HCEC 1CT (cell line): ENCODE measurements around the gene SOHLH2.

Experiments
- DNase-seq: peaks from one replicate; pipeline ENCODE4 v3.0.0-alpha.2; 2017

Gene SOHLH2

DNA sequence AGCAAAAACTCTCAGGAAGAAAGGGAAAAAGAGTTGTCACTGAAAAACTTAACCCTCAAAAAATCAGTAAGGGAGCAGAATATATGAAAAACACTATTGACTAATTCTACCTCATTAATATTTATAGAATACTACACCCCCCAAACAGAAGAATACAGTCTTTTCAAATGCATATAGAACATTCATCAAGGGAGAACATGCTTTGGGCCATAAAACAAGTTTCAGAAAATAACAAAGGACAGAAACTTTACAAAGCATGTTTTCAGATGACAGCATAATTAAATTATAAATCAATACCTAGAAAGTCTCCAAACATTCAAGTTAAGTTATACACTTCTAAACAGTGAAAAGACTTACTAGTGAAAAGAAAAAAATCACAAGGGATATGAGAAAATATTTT lies 30.5 kb downstream of the SOHLH2 start:
- no peak for DNase-seq

DNA sequence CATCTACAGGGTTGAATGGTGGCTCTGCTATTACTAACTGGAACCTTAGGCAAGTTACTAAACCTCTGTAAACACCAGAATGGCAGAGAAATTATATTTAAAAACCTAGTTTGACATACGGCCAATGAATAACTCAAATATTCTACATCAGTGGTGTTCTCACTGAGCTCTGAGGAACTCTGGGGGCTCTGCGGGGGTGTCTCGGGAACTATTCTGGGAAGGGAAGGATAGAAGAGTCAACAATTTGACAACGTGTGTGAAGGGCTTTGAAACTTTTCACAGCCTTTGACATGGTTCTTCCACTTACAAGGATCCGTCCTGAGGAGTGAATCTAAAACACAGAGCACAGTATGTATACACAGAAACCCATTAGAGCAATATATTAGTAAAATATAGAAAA lies 38.7 kb downstream of the SOHLH2 start:
- DNase-seq: no peak

DNA sequence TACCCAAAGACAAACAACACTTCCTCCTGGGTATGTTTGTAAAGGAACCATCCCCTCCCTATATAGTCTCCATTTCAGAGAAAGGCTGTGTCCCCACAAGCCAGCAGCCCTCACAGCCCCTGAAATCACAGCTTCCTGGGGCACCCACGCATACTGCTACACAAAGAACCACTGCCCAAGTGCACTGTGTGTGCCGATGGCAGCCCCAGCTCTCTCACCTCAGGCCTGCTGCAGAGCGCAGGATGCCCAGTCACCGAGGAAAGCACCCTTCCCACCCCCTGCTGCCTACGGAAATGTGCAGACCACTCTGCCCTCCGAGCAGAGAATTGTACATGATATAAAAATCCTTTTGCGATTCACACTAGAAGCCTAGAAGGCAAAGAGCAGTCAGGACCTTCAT lies 39.4 kb downstream of the SOHLH2 start:
- no peak for DNase-seq

DNA sequence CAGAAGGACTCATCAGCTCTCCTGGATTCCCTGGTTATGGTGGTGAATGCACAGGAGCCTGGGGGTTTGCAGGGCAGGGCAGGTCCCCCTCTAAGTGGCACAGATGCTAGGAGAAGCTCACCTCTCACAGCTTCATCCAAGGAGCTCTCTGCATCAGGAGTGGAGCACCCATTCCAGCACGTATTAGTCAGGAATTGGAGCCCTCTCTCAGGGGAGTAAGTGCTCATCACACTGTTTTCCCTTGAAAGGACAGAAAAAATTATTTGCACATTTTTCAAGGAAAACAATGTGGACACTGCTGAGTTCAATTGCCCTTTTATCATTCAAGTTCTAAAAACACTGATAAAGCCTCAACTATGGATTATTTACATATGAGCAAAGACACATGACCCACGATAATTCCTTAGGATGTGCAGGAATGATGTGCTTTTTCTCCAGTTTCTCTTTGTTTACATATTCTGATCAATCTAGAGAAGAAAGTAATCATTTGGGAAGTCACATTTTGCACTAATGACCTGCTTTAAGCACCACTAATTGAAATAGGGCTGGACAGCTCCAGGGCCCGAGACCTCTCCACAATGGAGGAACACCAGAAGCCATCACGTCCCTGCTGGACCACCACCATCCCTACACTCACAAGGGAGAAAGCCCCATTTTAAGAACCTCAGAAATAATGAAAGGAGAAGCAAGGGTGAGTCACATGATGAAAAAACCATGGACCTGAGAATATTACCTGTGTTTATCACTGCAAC lies 40.6 kb downstream of the SOHLH2 start:
- no peak for DNase-seq

DNA sequence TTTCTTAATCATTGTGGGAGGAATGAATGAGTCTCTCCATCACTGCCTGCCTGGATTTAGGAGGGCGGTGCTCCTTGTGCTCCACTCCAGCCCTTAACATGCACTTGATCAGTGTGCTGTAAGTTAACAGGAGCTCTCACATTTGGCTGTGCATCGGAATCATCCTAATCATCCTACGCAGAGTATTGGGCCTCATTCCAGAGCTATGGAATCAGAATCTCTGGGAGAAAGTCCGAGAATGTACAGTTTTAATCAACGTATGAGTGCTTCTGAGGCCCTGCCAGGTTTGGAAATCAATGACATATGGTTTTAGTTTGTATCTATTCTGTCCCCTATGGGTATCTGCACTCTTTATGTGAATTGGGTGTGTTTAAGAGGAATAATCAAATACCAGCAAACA lies 48.3 kb downstream of the SOHLH2 start:
- DNase-seq: no peak

DNA sequence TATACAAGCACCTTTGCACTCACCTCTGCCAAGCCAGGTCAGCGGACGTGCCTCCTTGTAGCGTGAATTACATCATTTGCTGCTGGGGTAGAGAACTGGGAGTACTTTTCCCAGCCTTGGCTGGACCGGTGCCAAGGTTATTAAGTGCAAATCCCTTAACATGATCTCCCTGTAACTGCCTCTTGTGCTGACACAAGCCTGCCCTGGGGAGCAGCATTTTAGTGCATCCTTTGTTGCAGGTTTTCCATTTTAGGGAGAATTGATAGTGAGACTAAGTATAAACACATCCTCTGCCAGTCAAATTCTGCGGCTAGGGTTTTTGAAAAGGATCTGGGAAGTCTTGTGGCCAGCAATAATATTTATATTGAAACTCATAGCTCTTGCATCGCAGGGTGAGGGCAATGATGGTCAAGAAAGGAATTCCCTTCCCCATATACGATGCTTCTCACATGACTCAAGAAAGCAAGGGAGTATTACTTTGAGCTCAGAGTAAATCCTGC lies 50.5 kb downstream of the SOHLH2 start:
- no peak for DNase-seq

DNA sequence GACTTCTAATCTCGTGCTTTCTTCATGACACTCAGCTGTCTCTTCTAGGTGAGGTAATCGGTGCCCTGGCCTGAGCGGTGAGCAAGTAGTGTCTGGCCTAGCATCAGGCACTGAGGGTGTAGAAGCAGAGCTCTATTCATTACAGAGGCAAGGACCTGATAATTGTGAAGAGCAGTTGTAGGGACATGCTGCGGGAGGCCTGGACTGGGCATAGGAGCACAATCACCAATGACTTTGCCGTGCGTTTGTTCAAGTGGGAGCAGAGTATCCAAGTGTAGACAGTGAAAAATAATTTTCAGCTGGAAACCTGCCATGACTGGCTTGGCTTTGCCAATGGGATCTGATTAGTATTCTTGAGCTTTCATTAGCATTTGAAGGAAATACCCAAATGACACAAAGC lies 51.1 kb downstream of the SOHLH2 start:
- no peak for DNase-seq

DNA sequence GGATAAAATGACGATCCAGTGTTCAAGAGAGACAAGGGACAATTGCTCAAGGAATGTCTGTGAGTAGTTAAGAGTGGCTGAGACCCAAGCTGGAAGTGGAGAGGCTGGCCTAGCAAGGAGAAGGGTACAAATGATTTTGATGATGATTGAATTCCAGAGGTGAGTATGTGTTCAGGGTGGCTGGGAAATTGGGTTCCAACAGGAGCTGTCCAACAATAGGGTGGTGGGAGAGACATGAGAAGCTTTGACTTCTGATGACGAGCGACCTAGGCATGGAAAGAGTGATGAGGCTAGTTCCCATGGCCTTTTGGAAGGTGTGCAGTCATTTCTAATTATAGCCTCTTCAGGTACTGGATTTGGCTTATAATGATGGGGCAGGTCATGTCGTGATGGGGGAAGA lies 54.1 kb downstream of the SOHLH2 start:
- no peak for DNase-seq

DNA sequence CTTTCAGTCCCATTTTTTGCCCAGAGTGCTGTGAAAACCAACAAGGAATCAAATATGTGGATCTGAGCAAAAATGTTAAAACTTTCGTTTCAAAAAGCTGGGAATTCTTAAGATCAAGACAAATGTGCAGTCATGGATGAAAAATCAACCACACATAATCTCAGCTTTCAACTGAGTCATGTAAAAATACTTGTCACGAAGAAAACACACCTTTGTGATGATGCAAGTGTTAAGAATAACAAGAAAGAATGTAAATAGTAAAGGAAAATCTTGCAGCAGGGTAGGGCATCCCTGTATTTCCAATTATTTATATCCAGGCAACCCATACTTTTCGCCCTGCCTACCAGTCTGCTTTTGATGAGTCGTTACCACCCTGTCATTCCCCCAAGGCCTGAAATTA lies 55.7 kb downstream of the SOHLH2 start:
- no peak for DNase-seq

DNA sequence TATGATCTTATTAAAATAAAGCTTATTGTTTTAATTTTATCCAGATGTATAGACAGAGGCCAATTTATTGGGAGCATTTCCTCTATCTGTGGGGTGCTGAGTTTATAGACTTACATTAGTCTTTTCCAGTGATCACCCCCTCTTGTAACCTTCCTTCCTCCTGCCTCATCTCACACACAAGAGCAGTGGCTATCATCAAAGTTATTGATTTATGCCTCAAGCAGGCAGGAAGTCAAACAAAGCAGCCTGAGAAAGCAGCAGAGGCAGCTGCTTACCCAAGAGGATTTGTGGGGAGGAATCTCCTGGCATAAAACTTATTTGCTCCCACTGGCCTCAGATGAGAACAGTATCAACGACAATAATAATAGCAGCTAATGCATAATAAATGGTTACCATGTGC lies 56.9 kb downstream of the SOHLH2 start:
- no peak for DNase-seq

DNA sequence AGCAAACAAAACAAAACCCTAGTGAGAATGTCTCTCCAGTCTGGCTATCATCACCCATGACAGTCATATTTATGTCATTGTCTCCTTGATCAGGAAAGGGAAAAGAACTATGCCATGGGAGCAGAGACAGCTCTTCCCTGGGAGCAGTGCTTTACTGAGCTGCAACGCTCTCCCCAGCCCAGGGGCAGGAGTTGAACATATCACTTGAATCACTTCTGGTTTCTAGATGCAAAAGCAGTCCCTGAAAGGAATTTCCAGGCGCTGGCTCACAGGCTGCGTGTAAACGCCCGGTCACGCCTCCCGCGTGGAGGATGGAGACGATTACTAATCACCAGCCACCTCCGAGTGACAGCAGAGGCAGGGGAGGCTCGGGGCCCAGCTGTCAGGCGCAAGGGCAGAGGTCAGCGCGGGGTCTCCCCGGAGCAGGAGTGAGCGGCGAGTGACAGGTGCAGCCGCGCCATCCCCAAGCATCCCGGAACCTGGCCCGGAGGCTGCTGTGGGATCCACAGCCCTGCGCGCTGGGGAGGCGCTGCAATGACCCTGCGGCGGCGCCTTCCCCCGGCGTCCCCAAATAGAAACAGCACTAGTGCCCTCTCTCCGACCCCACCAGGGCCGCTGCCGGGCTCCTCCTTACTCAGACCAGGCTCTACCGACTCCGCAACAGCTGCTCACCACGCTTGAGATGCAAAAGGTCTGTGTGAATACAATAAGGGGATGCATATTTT lies 59.6 kb downstream of the SOHLH2 start:
- DNase-seq: no peak

DNA sequence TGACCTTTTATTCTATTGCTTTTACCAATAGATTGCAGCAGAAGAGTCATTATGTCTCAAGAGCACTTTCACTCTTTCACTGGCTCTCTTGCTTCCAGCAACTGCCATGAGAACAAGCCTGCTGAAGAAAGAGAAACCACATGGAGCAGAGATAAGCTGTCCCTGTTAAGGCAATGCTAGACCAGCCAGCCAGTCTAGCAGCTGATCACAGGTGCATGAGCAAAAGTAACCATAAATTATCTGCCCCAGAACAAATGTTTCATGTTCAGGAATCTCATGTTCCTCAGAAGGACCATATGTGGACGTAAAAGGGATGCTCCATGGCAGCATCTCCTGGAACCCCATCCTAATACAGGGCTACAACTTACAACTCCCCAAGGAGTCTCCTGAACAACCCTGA lies 62.8 kb downstream of the SOHLH2 start:
- no peak for DNase-seq

DNA sequence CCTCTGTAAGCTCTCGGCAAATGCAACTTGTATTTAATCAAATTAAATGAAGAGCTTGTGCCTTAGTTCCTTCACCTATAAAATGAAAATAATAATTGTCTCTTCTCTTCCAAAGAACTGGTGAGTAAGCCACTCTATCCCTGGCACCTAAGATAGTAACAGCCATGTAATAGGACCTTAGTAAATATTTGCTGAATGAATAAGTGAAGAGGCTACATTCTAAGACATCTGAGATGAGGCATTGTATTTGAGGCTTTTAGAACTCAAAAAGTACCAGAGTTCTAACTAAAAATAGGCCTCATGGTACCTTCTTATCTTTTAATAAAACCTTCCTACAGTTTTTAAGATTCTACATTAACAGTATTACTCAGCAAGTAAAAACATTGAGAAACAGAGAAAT lies 65.9 kb downstream of the SOHLH2 start:
- no peak for DNase-seq

DNA sequence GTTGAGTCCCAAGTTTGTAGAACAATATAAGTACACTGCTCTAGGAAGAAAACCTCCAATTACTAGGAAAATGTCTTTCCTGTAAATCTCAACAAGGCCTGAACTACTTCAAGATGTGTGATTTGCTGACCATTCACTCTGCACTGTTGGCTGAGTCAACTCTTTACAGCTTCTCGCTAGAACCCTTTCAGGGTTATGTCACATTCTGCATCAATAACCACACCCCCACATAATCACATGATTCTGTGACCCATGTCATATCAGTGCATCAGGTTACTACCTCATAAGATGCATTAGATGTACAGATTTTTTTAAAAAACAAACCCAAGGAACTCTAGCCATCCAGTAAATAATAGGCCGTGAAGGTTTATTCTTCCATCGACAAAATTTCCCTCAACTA lies 67.0 kb downstream of the SOHLH2 start:
- DNase-seq: no peak

DNA sequence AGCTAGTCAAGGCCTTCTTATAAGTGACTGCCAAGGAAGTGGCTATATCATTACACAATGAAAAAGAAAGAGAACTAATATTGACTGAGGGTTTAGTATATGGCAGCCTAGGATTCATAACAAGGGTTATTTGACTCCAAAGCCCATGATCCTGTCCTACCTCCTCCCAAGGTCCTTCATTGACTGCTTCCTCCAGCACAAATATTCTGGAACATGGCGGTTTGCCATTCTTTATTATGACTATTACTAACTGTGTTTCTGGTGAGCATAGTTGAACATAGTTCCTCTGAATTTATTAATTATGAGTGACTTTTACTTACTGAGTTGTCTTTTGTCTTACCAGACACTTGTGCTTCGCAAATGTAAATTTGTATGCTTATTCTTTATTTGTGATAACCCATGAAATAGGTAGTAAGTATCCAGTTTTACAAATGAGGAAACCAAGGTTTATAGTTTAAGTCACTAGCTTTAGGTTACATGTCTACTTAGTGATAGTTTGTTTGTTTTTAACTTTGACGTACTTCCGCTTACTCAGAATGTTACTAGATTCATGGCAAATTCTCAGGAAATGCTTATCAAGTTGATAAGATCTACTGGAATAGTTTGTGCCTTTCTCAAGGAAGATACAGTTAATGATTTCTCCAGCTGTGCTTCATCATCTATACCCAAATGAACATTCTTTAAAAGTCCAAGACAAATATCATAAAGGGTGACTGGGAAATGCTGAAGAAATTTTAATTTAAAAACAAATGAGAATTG lies 67.7 kb downstream of the SOHLH2 start:
- DNase-seq: no peak

DNA sequence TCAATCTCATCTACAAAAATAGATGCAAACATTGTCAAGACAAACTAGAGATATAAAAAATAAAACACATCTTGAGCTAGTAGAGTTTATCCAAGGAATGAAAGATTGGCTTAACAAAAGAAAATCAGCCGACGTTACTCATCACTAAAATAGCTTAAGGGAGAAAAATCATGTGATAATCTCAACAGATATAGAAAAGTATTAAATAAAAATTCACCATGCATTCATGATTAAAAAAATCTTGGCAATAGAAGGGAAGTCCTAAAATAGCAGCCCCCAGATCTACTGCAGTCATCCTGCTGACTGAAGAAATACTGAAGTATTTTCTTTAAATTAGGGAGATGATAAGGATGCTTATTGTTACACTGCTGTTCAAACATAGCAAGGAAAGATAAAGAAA lies 70.6 kb downstream of the SOHLH2 start:
- DNase-seq: no peak

DNA sequence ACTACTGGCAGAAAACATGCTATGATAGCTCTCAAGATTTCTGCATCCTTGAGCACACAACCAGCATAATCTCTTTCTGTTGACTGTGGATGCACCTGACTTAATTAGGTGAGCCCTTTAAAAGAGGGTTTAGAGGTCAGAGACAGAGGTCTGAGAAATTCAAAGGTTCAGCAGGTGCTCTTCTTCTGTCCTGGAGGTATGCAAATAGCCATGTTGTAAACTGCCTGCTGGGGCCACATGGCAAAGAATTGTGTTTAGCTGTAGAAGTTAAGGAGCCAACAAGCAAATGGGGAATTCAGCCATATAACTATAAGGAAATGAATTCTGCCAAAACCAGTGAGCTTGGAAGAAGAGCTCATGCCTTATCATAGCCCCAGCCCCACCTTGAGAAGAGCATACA lies 71.6 kb downstream of the SOHLH2 start:
- no peak for DNase-seq

DNA sequence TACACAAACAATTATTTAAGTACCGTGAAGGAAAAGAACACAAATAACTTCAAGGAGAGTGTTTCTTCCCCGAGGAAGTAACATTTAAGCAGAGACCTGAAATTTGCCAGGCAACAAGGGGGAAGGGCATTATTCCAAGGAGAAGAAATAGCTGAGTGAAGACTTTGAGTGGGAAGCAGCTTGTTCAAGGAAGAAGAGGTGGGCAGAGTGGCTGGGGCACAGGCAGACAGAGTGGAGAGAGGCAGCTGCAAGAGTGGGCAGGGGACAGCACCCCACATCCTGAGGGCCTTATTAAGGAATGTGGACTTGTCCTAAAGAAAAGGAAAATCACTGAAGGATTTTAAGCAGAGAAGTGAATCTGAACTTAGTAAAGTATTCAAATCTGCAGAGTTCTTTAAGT lies 78.5 kb downstream of the SOHLH2 start:
- DNase-seq: no peak

DNA sequence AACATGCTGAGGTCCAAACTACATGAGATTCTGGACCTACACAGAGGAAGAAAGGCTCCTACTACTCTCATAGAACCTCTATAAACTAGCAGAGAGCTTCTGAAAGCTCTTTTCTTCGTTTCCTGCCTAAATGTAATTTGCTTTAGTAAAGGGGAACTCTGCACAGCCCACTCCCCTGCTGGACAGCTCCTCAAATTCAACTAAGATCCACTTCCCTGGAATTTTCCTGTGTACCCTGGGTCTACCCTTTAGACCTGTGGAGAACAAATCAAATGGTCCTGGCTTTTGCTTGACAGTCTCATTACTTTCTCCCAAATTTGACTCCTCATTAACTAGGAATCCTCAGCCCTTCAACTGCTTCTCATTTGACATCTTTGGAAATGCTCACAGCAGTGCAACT lies 79.7 kb downstream of the SOHLH2 start:
- no peak for DNase-seq

DNA sequence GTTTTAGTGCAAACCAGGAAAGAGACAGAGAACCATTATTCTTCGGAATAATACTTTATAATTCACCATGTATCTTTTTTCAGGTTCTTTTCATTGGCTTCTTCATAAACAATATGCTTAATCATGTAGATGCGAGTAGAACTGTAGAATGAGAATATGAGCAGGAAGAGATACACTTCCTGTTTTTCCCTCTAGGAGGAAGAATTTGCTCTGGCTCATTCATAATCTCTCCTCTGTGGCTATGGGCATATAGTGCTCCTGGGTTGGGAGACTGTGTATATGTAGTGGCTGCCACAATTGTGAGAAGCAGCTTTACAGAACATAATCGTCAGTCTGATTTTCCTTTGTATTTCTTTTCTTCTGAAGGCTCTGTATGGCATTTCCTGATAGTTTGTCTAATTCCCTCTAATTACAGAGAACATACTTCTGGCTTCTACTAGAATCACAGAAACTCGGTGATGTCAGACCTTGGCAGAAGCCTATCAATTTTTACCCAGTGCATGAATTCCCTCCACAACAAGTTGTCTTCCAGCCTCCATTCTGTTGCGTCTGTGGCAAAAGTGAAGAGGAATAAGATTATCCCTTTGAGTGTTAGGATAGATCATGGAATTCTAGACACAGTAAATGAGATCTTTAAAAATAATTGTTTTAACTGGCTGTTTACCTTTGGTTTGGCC lies 80.3 kb downstream of the SOHLH2 start:
- no peak for DNase-seq

DNA sequence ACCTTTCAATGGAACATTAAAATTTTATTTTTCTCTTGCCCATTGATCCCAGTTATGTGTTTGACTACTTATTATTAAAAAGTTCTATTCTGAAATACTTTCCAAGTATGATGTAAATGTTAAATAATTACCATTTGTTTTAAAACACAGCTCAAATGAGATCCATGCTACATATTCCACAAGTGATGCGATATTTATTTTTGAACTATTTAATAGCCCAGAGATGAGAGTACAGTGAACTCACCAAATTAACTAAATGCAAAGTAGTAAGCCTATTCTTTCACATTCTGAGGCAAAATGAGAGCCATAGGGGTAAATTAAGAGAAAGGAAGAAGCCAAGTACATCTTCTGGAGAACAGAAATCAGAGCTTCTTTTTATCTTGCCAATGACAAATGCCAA lies 82.0 kb downstream of the SOHLH2 start:
- no peak for DNase-seq

DNA sequence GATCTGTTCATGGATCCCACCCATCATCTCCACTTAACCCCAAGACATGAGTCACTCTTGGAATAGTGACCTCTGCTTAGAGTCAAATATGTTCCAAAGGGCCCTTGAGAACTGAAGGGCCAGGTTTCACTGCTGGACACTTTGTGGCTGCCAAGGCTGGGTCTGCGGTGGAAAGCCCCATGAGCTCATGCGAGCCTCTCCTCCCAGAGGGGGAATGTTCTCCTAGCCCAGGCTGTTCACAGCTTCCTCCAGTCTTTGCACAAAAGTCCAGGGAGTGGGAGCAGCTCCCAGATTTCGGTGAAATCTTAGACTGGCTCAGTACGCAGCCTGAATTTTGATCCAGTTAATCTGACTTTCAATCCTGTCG lies 82.4 kb downstream of the SOHLH2 start:
- DNase-seq: no peak

DNA sequence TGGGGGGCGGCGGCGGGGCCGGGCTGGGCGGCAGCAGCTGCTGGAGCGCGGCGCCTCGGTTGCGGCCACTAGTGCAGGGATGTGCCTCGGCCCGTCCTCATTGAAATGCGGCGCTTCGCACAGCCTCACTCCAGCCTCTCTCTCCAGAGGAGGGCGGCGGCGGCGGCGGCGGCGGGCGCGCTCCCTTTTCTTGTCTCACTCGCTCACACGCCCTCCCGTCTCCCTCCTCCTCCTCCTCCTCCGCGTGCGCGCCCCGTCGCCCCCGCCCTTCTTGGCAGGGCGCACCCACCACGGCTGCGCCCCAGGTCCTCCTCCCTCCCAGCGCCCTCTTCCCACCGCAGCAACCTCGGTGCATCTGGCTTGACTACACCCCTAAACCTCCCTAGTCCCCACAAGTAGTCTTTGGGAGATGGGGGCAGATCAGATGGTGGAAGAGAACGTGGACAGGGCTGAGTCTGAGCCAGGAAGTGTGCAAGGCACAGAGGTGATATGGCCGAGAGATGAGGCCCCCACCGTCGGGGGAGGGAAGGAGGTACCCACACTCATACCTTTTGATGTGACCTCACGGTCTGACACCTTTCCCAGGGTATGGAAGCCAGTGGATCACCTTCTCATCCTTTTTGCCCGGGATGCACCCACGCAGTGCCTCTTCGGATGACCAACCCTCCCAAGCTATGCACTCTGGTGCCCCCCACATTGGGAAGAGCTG lies 83.0 kb downstream of the SOHLH2 start, which contains the start of gene DCLK1:
DCLK1 (minus strand) TSS at position 161 of the 709 bp plus-strand sequence.
- no peak for DNase-seq
